Measurements from ENCODE around the gene KCNJ1. TPM values are rescaled to one million over a fixed set of nuclear protein-coding genes. Genes with fewer than 3 reads are reported as not detected.

Gene KCNJ1
- polyA plus RNA-seq, 1 of the 3 experiments (the other 2 are of a cell fraction): not detected

DNA sequence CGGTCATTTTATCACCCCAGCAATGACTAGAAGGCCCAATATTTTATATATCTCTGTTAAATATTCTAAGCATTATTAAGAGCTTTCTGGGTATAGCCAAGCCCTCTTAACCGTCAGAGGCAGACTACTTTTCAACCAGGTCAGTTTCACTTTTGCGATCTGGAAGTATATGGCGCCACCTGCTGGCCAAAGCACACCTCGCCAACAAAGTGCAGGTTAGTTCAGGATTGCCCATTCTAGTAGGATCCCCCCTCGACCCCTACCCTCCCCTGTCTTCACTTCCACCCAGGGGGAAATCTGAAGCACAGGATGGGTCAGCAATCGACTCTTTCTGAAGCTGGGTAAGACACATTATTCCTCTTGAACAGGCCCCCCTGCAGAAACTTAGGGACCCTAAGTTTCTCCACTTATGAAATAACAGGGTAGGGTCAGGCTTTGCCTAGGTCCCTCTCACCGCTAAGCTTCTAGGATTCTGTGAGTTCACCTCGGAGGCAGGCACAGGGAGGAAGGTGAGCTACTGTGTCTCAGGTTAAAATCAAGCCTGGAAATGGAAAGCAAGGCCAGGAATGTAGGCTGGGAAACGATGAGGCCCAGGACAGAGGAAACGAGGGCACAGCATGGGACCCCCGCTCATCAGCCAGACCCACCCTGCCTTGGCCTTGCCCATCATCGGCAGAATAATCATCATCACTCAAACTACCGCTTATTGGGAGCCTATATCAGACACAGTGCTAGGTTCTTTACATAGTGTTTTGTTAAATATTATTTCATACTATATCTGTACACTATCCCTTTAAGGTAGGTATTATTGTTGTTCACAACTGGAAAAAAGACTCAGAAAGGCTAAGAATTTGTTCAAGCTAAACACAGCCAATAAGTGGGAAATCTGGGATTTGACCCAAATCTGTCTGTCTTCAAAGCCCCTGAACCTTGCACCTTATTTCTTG lies 35.6 kb downstream of the KCNJ1 start (continued):
- TF ChIP-seq, protein P1, sequence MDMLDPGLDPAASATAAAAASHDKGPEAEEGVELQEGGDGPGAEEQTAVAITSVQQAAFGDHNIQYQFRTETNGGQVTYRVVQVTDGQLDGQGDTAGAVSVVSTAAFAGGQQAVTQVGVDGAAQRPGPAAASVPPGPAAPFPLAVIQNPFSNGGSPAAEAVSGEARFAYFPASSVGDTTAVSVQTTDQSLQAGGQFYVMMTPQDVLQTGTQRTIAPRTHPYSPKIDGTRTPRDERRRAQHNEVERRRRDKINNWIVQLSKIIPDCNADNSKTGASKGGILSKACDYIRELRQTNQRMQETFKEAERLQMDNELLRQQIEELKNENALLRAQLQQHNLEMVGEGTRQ (IDR thresholded peaks at IDR 0.05; ENCODE audit: borderline replicate concordance, low read depth, low read length): no peak
- TF ChIP-seq TAF1 (IDR thresholded peaks at IDR 0.05; ENCODE audit: borderline replicate concordance, low read depth, low read length) (no peak), RCOR1 (IDR thresholded peaks at IDR 0.05; ENCODE audit: low read length) (peak; percentile 31; the same call in 1 of the 2 replicates), FOSL2 (IDR thresholded peaks at IDR 0.05; ENCODE audit: borderline replicate concordance, low read depth) (no peak), MEF2A (IDR thresholded peaks at IDR 0.05; ENCODE audit: borderline replicate concordance, low read depth) (no peak), CHD2 (IDR thresholded peaks at IDR 0.05; ENCODE audit: low read length, partially characterized antibody) (no peak), EP300 (IDR thresholded peaks at IDR 0.05; ENCODE audit: borderline replicate concordance in 1 of 2, low read depth in 1 of 2, low read length in 1 of 2) (no peak), RXRA (IDR thresholded peaks at IDR 0.05; ENCODE audit: borderline replicate concordance, low read depth) (no peak), YY1 (IDR thresholded peaks at IDR 0.05; ENCODE audit: low read depth) (no peak), JUND (IDR thresholded peaks at IDR 0.05) (no peak), MXI1 (IDR thresholded peaks at IDR 0.05; ENCODE audit: low read depth, low read length) (no peak), FOXM1 (IDR thresholded peaks at IDR 0.05; ENCODE audit: low read depth) (no peak), SIN3A (IDR thresholded peaks at IDR 0.05; ENCODE audit: borderline replicate concordance, low read depth, low read length) (no peak), TCF12 (IDR thresholded peaks at IDR 0.05) (no peak), POLR2AphosphoS5 (IDR thresholded peaks at IDR 0.05; ENCODE audit: low read depth, low read length) (no peak), RAD21 (IDR thresholded peaks at IDR 0.05; ENCODE audit: low read length) (peak; percentile 93), SMC3 (IDR thresholded peaks at IDR 0.05; ENCODE audit: low read depth, low read length) (peak; percentile 87), NFIC (IDR thresholded peaks at IDR 0.05; ENCODE audit: borderline replicate concordance) (no peak)
- TF ChIP-seq, protein P2, sequence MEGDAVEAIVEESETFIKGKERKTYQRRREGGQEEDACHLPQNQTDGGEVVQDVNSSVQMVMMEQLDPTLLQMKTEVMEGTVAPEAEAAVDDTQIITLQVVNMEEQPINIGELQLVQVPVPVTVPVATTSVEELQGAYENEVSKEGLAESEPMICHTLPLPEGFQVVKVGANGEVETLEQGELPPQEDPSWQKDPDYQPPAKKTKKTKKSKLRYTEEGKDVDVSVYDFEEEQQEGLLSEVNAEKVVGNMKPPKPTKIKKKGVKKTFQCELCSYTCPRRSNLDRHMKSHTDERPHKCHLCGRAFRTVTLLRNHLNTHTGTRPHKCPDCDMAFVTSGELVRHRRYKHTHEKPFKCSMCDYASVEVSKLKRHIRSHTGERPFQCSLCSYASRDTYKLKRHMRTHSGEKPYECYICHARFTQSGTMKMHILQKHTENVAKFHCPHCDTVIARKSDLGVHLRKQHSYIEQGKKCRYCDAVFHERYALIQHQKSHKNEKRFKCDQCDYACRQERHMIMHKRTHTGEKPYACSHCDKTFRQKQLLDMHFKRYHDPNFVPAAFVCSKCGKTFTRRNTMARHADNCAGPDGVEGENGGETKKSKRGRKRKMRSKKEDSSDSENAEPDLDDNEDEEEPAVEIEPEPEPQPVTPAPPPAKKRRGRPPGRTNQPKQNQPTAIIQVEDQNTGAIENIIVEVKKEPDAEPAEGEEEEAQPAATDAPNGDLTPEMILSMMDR (IDR thresholded peaks at IDR 0.05): peak; percentile 90
- TF ChIP-seq, protein P3, sequence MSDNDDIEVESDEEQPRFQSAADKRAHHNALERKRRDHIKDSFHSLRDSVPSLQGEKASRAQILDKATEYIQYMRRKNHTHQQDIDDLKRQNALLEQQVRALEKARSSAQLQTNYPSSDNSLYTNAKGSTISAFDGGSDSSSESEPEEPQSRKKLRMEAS (IDR thresholded peaks at IDR 0.05; ENCODE audit: low read depth): no peak
- TF ChIP-seq, protein P4, sequence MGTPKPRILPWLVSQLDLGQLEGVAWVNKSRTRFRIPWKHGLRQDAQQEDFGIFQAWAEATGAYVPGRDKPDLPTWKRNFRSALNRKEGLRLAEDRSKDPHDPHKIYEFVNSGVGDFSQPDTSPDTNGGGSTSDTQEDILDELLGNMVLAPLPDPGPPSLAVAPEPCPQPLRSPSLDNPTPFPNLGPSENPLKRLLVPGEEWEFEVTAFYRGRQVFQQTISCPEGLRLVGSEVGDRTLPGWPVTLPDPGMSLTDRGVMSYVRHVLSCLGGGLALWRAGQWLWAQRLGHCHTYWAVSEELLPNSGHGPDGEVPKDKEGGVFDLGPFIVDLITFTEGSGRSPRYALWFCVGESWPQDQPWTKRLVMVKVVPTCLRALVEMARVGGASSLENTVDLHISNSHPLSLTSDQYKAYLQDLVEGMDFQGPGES (IDR thresholded peaks at IDR 0.05; ENCODE audit: low read depth, low read length): no peak
- TF ChIP-seq, protein P5, sequence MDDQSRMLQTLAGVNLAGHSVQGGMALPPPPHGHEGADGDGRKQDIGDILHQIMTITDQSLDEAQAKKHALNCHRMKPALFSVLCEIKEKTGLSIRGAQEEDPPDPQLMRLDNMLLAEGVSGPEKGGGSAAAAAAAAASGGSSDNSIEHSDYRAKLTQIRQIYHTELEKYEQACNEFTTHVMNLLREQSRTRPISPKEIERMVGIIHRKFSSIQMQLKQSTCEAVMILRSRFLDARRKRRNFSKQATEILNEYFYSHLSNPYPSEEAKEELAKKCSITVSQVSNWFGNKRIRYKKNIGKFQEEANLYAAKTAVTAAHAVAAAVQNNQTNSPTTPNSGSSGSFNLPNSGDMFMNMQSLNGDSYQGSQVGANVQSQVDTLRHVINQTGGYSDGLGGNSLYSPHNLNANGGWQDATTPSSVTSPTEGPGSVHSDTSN (IDR thresholded peaks at IDR 0.05): no peak
